ENCODE measurements around the gene TFCP2. TPM values are rescaled to one million over a fixed set of nuclear protein-coding genes. Genes with fewer than 3 reads are reported as not detected.

Gene TFCP2
- total RNA-seq, 1 donor from 2014 or later, result 15.5 TPM

DNA sequence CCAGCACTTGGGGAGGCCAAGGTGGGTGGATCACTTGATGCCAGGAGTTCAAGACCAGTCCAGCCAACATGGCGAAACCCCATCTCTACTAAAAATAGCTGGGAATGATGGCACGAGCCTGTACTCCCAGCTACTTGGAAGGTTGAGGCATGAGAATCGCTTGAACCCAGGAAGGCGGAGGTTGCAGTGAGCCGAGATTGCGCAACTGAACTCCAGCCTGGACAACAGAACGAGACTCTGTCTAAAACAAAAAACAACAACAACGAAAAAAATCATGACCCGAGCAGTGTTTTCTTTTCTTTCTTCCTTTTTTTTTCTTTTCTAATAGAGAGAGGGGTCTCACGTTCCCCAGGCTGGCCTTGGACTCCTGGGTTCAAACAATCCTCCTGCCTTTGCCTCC, 86.0 kb downstream of the TFCP2 start:
- peaks cover 5% of the 10 kb centered on the region for H3K4me1 ChIP-seq
- no peak overlapping the region for H3K27ac ChIP-seq
- TF ChIP-seq CTCF (IDR thresholded peaks at IDR 0.05) (no peak), POLR2A (IDR thresholded peaks at IDR 0.05) (no peak), POLR2AphosphoS5 (IDR thresholded peaks at IDR 0.05; ENCODE audit: insufficient read depth in 1 of 2, low read depth in 1 of 2) (no peak)
- no peaks in the 10 kb centered on the region for H3K9me3 ChIP-seq
- H3K4me3 ChIP-seq, result no peak overlapping the region
- intact Hi-C loops (cut with DNase I), result no loop called here
- no peaks in the 10 kb centered on the region for H3K36me3 ChIP-seq
- no peaks in the 10 kb centered on the region for H3K27me3 ChIP-seq
- no peak for DNase-seq (ENCODE audit: extremely low spot score in 2 of 2)

GRCh38 chr12:51085757-51086156, 87.2 kb downstream of the TFCP2 start:
- no peak overlapping the region for H3K27ac ChIP-seq
- intact Hi-C loops (cut with DNase I), result no loop called here
- TF ChIP-seq CTCF (IDR thresholded peaks at IDR 0.05), result no peak
- no peak for TF ChIP-seq POLR2AphosphoS5 (IDR thresholded peaks at IDR 0.05; ENCODE audit: insufficient read depth in 1 of 2, low read depth in 1 of 2)
- TF ChIP-seq POLR2A (IDR thresholded peaks at IDR 0.05), result no peak
- H3K4me3 ChIP-seq, result no peak overlapping the region
- peaks cover 9% of the 10 kb centered on the region for H3K4me1 ChIP-seq
- no peaks in the 10 kb centered on the region for H3K9me3 ChIP-seq
- no peaks in the 10 kb centered on the region for H3K27me3 ChIP-seq
- no peaks in the 10 kb centered on the region for H3K36me3 ChIP-seq
- no peak for DNase-seq (ENCODE audit: extremely low spot score in 2 of 2)

DNA sequence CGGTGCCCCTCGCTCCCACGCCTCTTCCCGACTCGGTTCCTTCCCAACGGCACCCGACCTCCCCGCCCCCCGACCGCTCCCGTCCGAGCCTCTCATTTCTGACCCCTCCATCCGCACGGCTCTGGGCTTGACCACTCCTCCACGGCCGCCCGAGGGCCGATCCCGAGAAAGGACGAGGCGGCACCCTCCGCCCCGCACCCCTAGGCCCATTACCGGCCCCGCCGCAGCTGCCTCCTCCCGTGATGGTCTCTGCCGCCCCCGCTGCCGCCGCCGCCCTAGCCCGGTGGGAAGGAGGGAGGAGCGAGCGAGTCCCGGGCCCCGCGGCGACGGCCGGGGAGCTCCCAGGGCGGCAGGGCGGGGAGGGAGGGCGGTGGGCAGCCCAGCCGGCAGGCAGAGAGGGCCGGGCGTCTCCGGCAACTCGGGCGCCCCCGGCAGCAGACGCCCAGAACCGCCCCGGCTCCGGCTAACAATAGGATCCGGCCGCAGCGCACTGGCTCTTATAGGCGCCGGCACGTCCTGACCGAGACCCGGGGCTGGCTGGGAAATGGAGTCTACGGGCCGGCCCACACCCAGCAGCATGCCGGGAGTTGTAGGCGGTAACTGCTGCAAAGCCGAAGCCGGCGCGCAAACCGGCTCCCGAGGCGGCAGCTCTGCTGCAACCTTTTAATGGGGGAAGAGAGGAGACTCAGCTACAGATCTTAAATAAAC, 89.7 kb downstream of the TFCP2 start, which contains the start of gene CSRNP2:
Gene CSRNP2, minus strand, starts transcription at position 471 of the 708 bp plus-strand sequence. CDS start 7,035 bp downstream, outside the sequence.
- TF ChIP-seq CTCF (IDR thresholded peaks at IDR 0.05) (peak in 1 of 3 experiments; percentile 18), POLR2A (IDR thresholded peaks at IDR 0.05) (peak; percentile 90 to 99), POLR2AphosphoS5 (IDR thresholded peaks at IDR 0.05; ENCODE audit: insufficient read depth in 1 of 2, low read depth in 1 of 2) (peak; percentile 90 to 98)
- H3K9me3 ChIP-seq, result no peaks in the 10 kb centered on the region
- peak in 1 of 2 donors; percentile 98 for DNase-seq (ENCODE audit: extremely low spot score in 2 of 2)
- peak within 1 kb of the TSS; percentile 97 to 98 for H3K4me3 ChIP-seq
- peak within 1 kb of the TSS; percentile 93 for H3K27ac ChIP-seq
- intact Hi-C loops (cut with DNase I), result no loop called here
- H3K27me3 ChIP-seq, result no peaks in the 10 kb centered on the region
- peaks cover 9% of the 10 kb centered on the region for H3K4me1 ChIP-seq
- H3K36me3 ChIP-seq, result no peaks in the 10 kb centered on the region

GRCh38 chr12:51082561-51083125, 90.3 kb downstream of the TFCP2 start:
- Histone ChIP-seq H3K9me3 (no peaks in the 10 kb centered on the region), H3K27ac (peak overlapping the region; percentile 93), H3K4me3 (peak overlapping the region; percentile 97 to 98), H3K4me1 (peaks cover 9% of the 10 kb centered on the region), H3K27me3 (no peaks in the 10 kb centered on the region), H3K36me3 (no peaks in the 10 kb centered on the region)
- no peak for DNase-seq (ENCODE audit: extremely low spot score in 2 of 2)
- TF ChIP-seq POLR2AphosphoS5 (IDR thresholded peaks at IDR 0.05; ENCODE audit: insufficient read depth in 1 of 2, low read depth in 1 of 2), result no peak
- TF ChIP-seq POLR2A (IDR thresholded peaks at IDR 0.05), result no peak
- TF ChIP-seq CTCF (IDR thresholded peaks at IDR 0.05), result no peak
- intact Hi-C loops (cut with DNase I), result no loop called here

- Histone ChIP-seq H3K4me1 (peaks cover 11% of the 10 kb centered on the region), H3K27ac (no peak overlapping the region)
- intact Hi-C loops (cut with DNase I), result no loop called here
Observed at GRCh38 chr12:51081421-51081820, 91.5 kb downstream of the TFCP2 start.

More at GRCh38 chr12:51081421-51081820, 91.5 kb downstream of the TFCP2 start:
- H3K36me3 ChIP-seq, result no peaks in the 10 kb centered on the region
- no peak overlapping the region for H3K4me3 ChIP-seq
- DNase-seq (ENCODE audit: extremely low spot score in 2 of 2), result no peak
- no peaks in the 10 kb centered on the region for H3K9me3 ChIP-seq
- TF ChIP-seq CTCF (IDR thresholded peaks at IDR 0.05) (no peak), POLR2A (IDR thresholded peaks at IDR 0.05) (no peak), POLR2AphosphoS5 (IDR thresholded peaks at IDR 0.05; ENCODE audit: insufficient read depth in 1 of 2, low read depth in 1 of 2) (no peak)
- H3K27me3 ChIP-seq, result no peaks in the 10 kb centered on the region
